ENCODE results near the gene SYCE3. TPM values are rescaled to one million over a fixed set of nuclear protein-coding genes. Genes with fewer than 3 reads are reported as not detected.

SYCE3 gene
- polyA plus RNA-seq, 1 of the 3 experiments (the other 2 are of a cell fraction), result 3.6 TPM

GRCh38 chr22:50560034-50560433 lies 2.7 kb downstream of the SYCE3 start:
- 83% methylated on average over 3 of the region's 3 CpGs for WGBS (ENCODE audit: low lambda C conversion rate)
- peaks cover 0 to 4% of the 10 kb centered on the region in 2 experiments; a peak in 1 of 4 replicates for H3K4me1 ChIP-seq (ENCODE audit: control insufficient read depth in 1 of 2, insufficient read depth in 2 of 2, low read depth in 1 of 2, low read length in 1 of 2)
- no peaks in the 10 kb centered on the region for H3K79me2 ChIP-seq (ENCODE audit: insufficient read depth)
- H3K9me2 ChIP-seq, result no peaks in the 10 kb centered on the region
- H3K4me2 ChIP-seq, result no peak overlapping the region
- ChIA-PET POLR2A (no interaction called here), CTCF (interaction anchor here (0.6 to 1.2 kb wide), 4 partner anchors 10 to 61 kb away, joined by 3 to 6 read pairs (median 4); partner anchors contain the start of gene SCO2)
- TF ChIP-seq POLR2AphosphoS5 (IDR thresholded peaks at IDR 0.05; ENCODE audit: low read depth, low read length) (no peak), USF1 (IDR thresholded peaks at IDR 0.05; ENCODE audit: borderline replicate concordance, low read depth) (no peak), PBX3 (IDR thresholded peaks at IDR 0.05) (no peak), RXRA (IDR thresholded peaks at IDR 0.05; ENCODE audit: borderline replicate concordance, low read depth) (no peak), MAX (IDR thresholded peaks at IDR 0.05; ENCODE audit: low read depth) (no peak), ELF1 (IDR thresholded peaks at IDR 0.05) (no peak), FOSL2 (IDR thresholded peaks at IDR 0.05; ENCODE audit: borderline replicate concordance, low read depth) (no peak), NRF1 (IDR thresholded peaks at IDR 0.05; ENCODE audit: low read depth, low read length) (no peak), SMC3 (IDR thresholded peaks at IDR 0.05; ENCODE audit: low read depth, low read length) (no peak), GABPA (IDR thresholded peaks at IDR 0.05; ENCODE audit: low read depth) (no peak), RCOR1 (IDR thresholded peaks at IDR 0.05; ENCODE audit: low read length) (no peak), RAD21 (IDR thresholded peaks at IDR 0.05; ENCODE audit: low read length) (no peak), TEAD4 (IDR thresholded peaks at IDR 0.05; ENCODE audit: borderline replicate concordance, insufficient read depth) (no peak), SIN3A (IDR thresholded peaks at IDR 0.05; ENCODE audit: borderline replicate concordance, low read depth, low read length) (no peak), CTCF (IDR thresholded peaks at IDR 0.05) (no peak), MXI1 (IDR thresholded peaks at IDR 0.05; ENCODE audit: low read depth, low read length) (no peak)
- H3K9ac ChIP-seq, result no peak overlapping the region
- no peak overlapping the region for H2AFZ ChIP-seq (ENCODE audit: low read depth)
- no peaks in the 10 kb centered on the region for H3K27me3 ChIP-seq (ENCODE audit: insufficient read depth)
- H3K27ac ChIP-seq (ENCODE audit: low read depth in 2 of 2, low read length in 1 of 2), result no peak overlapping the region
- H3F3A ChIP-seq (replicated peaks; ENCODE audit: insufficient read depth), result peaks cover 8% of the 10 kb centered on the region
- DNase-seq, result no peak
- no peaks in the 10 kb centered on the region for H3K9me3 ChIP-seq
- H3K4me3 ChIP-seq (ENCODE audit: low read depth in 2 of 2, low read length in 1 of 2), result no peak overlapping the region
- H4K20me1 ChIP-seq (ENCODE audit: insufficient read depth), result no peaks in the 10 kb centered on the region
- H3K36me3 ChIP-seq (replicated peaks in 1 of 2; ENCODE audit: control insufficient read depth in 1 of 2, insufficient read depth in 2 of 2, low read length in 1 of 2), result no peaks in the 10 kb centered on the region
